Right hindlimb (tissue), 1 donor: ENCODE measurements around the gene OR2AG2.
"Not testable (repeated sequence)": the region's sequence is repeated elsewhere in the genome, so short reads cannot be mapped to it uniquely, and the experiment has no call there.

Source experiments
- DNase-seq: peaks from one replicate; pipeline ENCODE4 v3.0.0-alpha.2; 2018

The OR2AG2 gene, protein sequence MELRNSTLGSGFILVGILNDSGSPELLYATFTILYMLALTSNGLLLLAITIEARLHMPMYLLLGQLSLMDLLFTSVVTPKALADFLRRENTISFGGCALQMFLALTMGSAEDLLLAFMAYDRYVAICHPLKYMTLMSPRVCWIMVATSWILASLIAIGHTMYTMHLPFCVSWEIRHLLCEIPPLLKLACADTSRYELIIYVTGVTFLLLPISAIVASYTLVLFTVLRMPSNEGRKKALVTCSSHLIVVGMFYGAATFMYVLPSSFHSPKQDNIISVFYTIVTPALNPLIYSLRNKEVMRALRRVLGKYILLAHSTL

GRCh38 chr11:6771926-6772893 lies at the start of gene OR2AG2:
Gene OR2AG2 (minus strand): TSS chr11:6771976. CDS start chr11:6768957, 3,019 bp downstream.
- no peak for DNase-seq

GRCh38 chr11:6818967-6819366 lies 47.2 kb upstream of the OR2AG2 start:
- no peak for DNase-seq

DNA sequence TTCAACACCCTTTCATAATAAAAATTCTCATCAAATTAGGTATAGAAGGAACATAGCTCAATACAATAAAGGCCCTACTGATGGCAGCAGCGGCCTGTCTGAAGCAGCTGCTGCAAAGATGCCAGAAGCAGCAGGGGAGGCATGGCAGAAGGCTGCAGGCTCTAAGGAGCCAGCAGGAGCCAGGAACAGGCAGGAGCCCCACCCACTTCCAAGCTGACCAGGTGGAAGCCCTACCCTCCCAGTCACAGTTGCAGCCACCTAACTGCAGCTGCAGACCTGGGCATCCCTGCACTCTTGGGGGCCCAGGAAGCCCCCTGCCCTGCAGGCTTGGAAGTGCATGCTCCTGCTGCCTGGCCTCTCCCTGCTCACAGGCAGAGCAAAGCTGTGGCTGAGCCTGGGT lies 45.9 kb upstream of the OR2AG2 start:
- no peak for DNase-seq

DNA sequence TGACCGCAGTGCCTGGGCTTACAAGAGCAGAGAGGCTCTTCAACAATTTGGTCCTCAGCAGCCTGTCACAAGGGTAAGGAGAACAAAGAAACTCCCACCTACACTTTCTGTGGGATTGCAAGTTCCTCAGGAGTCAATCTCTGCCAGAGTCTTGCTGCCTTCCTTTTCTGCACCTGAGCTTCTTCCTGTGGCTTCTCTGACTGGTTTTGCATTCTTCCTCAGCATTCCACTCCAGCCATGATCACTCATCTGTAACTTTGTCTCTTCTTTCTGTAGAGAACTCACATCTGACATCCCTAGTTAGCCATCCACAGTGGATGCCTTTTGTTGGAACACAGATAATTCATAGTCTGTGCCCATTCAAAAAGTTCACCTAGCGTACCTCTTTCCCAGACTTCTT lies 41.9 kb upstream of the OR2AG2 start:
- no peak for DNase-seq

GRCh38 chr11:6812390-6813005 lies 40.7 kb upstream of the OR2AG2 start:
- peak; percentile 19 for DNase-seq

GRCh38 chr11:6801075-6801474 lies 29.3 kb upstream of the OR2AG2 start:
- not testable (repeated sequence) for DNase-seq

- DNase-seq = no peak
Measured at GRCh38 chr11:6799402-6799801, 27.6 kb upstream of the OR2AG2 start, which contains the start of gene OR6A2. Gene OR6A2 (minus strand): TSS chr11:6799689. CDS start chr11:6795708, 3,981 bp downstream.

DNA sequence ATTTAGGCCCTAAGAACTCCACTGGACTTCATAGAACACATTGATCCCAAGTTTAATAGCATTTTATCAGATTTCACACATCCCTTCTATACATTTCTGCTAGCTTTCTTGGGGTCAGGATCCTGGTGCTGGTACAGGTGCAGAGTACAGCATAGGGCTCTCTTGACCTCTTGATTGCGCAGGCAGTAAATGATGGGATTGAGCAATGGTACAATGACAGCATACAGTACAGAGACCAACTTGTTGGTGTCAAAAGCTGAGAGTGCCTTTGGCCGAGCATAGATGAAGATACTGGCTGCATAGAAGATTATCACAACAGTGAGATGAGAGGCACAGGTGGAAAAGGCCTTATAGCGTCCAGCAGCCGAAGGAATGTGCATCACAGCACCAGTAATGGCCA lies 22.9 kb upstream of the OR2AG2 start:
- no peak for DNase-seq

DNA sequence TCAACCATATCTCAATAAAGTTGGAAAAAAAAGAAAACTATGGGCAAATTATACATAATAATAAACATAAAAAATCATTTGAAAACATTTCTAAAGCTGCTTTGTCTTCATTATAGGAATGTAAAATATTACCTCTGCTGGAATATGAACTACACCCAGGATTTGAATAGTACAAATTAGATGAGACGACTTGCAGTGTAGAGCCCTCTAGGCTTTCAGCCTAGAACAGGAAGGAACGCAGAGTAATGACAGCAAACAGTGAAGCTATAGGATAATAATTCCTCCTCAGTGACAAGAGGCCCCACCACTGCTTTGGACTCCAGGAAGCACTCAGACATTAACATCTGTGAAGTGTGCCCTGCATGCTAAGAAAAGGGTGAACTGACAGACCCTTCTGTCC lies 18.8 kb upstream of the OR2AG2 start:
- no peak for DNase-seq

DNA sequence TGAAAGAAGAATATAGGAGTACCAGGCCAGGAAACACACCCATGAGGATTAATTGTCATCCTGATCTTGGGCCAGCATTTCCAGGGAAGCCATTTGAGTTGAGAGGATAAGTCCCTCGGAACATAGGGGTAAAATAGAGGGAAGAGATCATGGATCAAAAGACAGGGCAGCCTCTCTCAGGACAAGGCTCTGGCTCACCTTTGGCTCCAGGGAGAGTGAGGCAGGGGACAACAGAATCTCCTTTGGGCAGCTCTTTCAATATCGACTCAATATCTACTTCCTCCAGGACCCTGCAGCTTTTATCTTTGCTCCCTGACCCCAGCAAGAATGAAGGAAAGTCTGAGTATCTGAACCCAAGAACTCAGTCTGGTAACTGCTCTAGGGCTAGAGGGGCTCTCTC lies 10.9 kb upstream of the OR2AG2 start, which contains the start of gene OR2AG1:
TSS of gene OR2AG1 (plus strand) at position 301 of the 400 bp plus-strand sequence. CDS start 2,018 bp downstream, outside the sequence.
- DNase-seq = no peak

DNA sequence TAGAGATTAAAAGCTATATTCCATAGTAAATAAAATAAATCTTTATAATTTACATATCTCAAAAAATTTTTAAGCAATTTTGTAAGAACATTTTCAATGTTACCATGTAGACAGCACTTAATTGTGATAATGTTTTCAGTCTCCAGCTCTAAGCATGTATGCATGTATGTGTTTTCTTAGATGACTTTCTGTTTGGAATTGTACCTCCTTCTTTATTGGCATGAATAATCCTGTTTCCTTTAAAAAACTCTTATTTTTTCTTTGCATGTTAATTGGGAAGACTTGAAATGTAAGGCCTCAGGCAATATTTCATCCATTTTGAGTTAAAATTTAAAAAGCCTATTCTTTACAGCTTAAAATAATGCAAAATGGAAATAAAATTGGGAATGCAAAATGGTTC lies 9.1 kb upstream of the OR2AG2 start:
- DNase-seq = no peak

DNA sequence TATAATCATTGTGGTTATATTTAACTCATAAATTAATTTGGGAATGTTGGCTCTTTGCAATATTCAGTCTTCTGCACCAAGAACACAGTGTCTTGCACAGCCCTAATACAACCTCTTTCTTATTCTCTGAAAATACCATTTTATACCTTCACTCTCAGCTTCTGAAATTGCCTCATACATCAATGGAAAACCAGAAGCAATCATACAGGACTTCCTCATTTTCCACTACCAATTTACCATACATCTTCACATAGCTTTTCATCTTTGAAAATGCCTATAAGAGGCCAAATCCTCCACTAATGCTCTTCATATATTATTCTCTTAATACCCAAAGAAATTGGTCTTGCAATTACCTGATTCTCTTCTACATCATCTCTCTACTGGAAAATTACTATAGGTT lies 6.7 kb upstream of the OR2AG2 start:
- DNase-seq = no peak

DNA sequence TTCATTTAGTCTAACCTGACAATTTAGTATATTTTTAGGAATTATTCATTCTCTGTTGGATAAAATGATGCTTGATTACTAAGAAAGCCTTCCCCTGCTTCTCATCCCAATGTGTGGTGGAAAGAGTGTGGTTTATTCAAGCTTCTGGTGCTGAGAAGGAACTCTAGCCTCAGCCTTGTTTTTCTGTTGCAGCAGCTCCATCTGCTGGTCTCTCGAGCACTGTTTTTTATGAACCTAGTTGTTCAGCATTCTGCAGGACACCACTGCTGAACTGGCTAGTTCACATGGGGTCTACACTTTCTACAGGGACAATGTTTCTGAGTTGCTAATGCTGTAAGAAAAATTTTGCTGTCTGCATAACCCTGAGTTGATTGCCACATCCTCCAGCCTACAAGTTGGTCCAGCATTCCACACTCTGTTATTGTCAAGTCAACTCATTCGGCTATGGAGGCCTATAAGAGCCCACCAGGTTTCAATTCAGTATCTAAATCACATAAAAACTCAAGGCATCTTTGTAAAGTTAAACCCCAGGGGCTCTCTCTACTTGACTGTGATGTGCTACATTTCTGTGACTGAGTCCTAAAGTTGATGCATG lies 14.3 kb downstream of the OR2AG2 start:
- DNase-seq = peak; percentile 48

DNA sequence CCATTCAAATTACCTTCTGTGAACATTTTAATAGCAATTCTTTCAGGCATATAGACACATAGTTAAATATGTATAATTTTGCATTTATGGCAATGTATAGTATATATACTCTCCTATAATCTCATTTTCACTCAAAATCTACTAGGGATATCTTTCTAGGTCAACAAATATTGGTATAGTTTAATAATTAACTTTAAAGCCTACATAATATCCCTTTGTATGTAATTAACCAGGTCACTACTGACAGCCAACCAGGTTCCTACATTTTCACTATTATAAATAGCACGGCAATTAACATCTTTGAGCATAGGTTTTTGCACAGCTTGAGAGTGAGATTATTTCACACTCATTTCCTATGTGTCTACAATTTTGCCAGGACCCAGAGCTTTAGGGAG lies 15.8 kb downstream of the OR2AG2 start:
- DNase-seq = no peak

- DNase-seq = peak; percentile 22
Measured at GRCh38 chr11:6755303-6755952, 16.3 kb downstream of the OR2AG2 start.

- no peak for DNase-seq
Measured at GRCh38 chr11:6747097-6747668, 24.6 kb downstream of the OR2AG2 start.

DNA sequence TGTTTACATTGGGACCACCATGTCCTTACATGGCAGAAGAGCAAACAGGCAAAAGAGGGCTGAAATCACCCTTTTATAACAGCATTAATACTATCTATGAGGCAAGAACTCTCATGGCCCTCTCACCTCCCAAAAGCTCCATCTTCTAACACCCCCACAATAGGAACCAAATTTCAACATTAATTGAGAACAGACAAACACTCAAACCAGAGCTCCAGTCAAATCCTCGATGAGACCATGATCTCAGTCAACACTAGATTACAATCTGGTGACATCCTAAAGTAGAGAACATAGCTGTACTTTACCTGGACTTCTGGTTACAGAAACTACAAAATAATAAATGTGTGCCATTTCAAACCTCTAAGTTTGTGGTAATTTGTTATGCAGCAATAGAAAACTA lies 25.1 kb downstream of the OR2AG2 start:
- no peak for DNase-seq

GRCh38 chr11:6746086-6746618 lies 25.6 kb downstream of the OR2AG2 start:
- DNase-seq = peak; percentile 21

DNA sequence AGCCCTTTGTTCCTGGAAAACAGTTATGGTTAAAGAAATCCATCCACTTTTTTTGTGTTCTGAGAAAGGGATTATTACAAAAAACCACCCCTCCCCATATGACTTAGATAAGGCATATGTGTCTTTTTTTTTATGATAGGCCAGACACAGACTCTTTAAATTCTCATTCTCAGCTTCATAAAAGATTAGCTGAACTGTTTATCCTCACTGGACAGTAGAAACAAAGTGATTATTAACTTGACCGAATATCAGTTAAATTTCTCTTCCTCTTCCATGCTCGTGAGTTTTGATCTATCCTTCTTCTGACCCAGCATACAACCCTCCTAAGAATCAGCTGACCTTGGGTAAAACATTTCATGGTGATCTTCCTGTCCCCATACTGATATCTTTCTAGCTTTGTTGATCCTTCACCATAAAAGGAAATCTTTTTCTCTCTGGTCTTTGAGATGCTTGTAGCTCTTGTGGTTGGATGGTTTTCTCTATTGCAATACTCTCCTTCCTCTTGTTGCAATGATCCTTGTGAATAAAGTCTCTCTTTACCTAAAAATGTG lies 26.2 kb downstream of the OR2AG2 start:
- no peak for DNase-seq

GRCh38 chr11:6745018-6745417 lies 26.8 kb downstream of the OR2AG2 start:
- no peak for DNase-seq

GRCh38 chr11:6742260-6742659 lies 29.5 kb downstream of the OR2AG2 start:
- DNase-seq = no peak
